Progenitor cell of endocrine pancreas (in vitro differentiated cells): ENCODE results near the gene PLXNC1. TPM values are rescaled to one million over a fixed set of nuclear protein-coding genes. Genes with fewer than 3 reads are reported as not detected.

Source experiments
- DNase-seq: peaks from one replicate; pipeline ENCODE4 v3.0.0; 2021; ENCODE audit warnings: low spot score; ENCODE audit not compliant: unreplicated experiment
- H3K27ac Mint-ChIP-seq: 2 replicates; pipeline ENCODE4 v1.8.0; 2021; ENCODE audit warnings: mild to moderate bottlenecking, moderate library complexity, mixed read lengths
- H3K27me3 Mint-ChIP-seq: 2 replicates; pipeline ENCODE4 v1.8.0; 2021; ENCODE audit warnings: mixed read lengths
- H3K36me3 Mint-ChIP-seq: 2 replicates; pipeline ENCODE4 v1.8.0; 2022; ENCODE audit warnings: mixed read lengths; ENCODE audit not compliant: insufficient read depth
- H3K4me1 Mint-ChIP-seq: 2 replicates; pipeline ENCODE4 v1.8.0; 2021; ENCODE audit warnings: low read depth, mixed read lengths
- H3K4me3 Mint-ChIP-seq: 2 replicates; pipeline ENCODE4 v1.8.0; 2021; ENCODE audit warnings: low read depth, mild to moderate bottlenecking, moderate library complexity, mixed read lengths
- H3K9me3 Mint-ChIP-seq: 2 replicates; pipeline ENCODE4 v1.8.0; 2021; ENCODE audit warnings: low read depth, mixed read lengths
- CTCF ChIP-seq: fragments of 200-600 bp; sonication (generic); IDR thresholded peaks from one replicate; pipeline ENCODE4 v1.5.0; 2021; ENCODE audit warnings: antibody characterized with exemption, mild to moderate bottlenecking; ENCODE audit not compliant: unreplicated experiment
- total RNA-seq: library from RNA; stranded (reverse); gene quantifications from 2 replicates; pipeline ENCODE4 v1.2.1, GENCODE V29; 2021

Gene PLXNC1
- total RNA-seq, 1 donor from 2014 or later = 25.7 TPM

GRCh38 chr12:94167071-94167755, 18.8 kb downstream of the PLXNC1 start:
- DNase-seq = no peak
- Mint-ChIP-seq H3K36me3 (peaks cover 1% of the 10 kb centered on the region), H3K27ac (no peak overlapping the region), H3K9me3 (peaks cover under 1% of the 10 kb centered on the region), H3K27me3 (no peaks in the 10 kb centered on the region), H3K4me1 (peaks cover 30% of the 10 kb centered on the region), H3K4me3 (no peak overlapping the region)
- TF ChIP-seq CTCF = no peak

GRCh38 chr12:94167756-94168416, 19.5 kb downstream of the PLXNC1 start:
- TF ChIP-seq CTCF = no peak
- Mint-ChIP-seq H3K36me3 (peaks cover 1% of the 10 kb centered on the region), H3K4me1 (peaks cover 30% of the 10 kb centered on the region), H3K4me3 (no peak overlapping the region), H3K27me3 (no peaks in the 10 kb centered on the region), H3K27ac (no peak overlapping the region), H3K9me3 (no peaks in the 10 kb centered on the region)
- DNase-seq = no peak

- peaks cover 30% of the 10 kb centered on the region for H3K4me1 Mint-ChIP-seq
- DNase-seq = no peak
- no peaks in the 10 kb centered on the region for H3K9me3 Mint-ChIP-seq
- no peak overlapping the region for H3K27ac Mint-ChIP-seq
- no peak for TF ChIP-seq CTCF
- H3K4me3 Mint-ChIP-seq = no peak overlapping the region
- H3K36me3 Mint-ChIP-seq = peaks cover 1% of the 10 kb centered on the region
- H3K27me3 Mint-ChIP-seq = no peaks in the 10 kb centered on the region
Measured at GRCh38 chr12:94169495-94169894, 21.1 kb downstream of the PLXNC1 start.

- TF ChIP-seq CTCF = no peak
- Mint-ChIP-seq H3K9me3 (no peaks in the 10 kb centered on the region), H3K27ac (peak overlapping the region; percentile 31), H3K4me1 (peaks cover 25% of the 10 kb centered on the region), H3K4me3 (no peak overlapping the region), H3K36me3 (peaks cover 1% of the 10 kb centered on the region), H3K27me3 (no peaks in the 10 kb centered on the region)
- no peak for DNase-seq
Measured at GRCh38 chr12:94169966-94170689, 21.8 kb downstream of the PLXNC1 start.
